Natural killer cell (primary cell): ENCODE measurements around the gene CDK11B. TPM values are rescaled to one million over a fixed set of nuclear protein-coding genes. Genes with fewer than 3 reads are reported as not detected.
"Not testable (repeated sequence)": the region's sequence is repeated elsewhere in the genome, so short reads cannot be mapped to it uniquely, and the experiment has no call there.

Experiments
- ATAC-seq, 3 donors: fragments of 150-1000 bp in 2 of 3; fragments of 200-7000 bp in 1 of 3; cut with Tn5 transposase; 1 replicate in 1 of 3; 2 replicates in 2 of 3; pipeline ENCODE4 v1.10.0; 2021; ENCODE audit warnings: mild to moderate bottlenecking in 2 of 3, moderate library complexity in 2 of 3
- DNase-seq, 2 donors: peaks; one replicate each; pipeline versions ENCODE4 v3.0.0 to v3.0.0-alpha.2; 2013 to 2021; ENCODE audit warnings: mixed read lengths in 1 of 2
- H3K27ac ChIP-seq: one replicate; pipeline ENCODE4 v1.5.1; 2013; ENCODE audit warnings: mild to moderate bottlenecking, low read length
- H3K27me3 ChIP-seq: one replicate; pipeline ENCODE4 v1.6.1; 2013; ENCODE audit warnings: low read length; ENCODE audit not compliant: control insufficient read depth, insufficient read depth
- H3K36me3 ChIP-seq: one replicate; pipeline ENCODE4 v1.6.1; 2013; ENCODE audit warnings: low read length; ENCODE audit not compliant: control insufficient read depth, insufficient read depth
- H3K4me1 ChIP-seq: one replicate; pipeline ENCODE4 v1.6.1; 2013; ENCODE audit warnings: low read length; ENCODE audit not compliant: control insufficient read depth, insufficient read depth
- H3K4me3 ChIP-seq: one replicate; pipeline ENCODE4 v1.5.1; 2013; ENCODE audit warnings: low read length
- H3K9me3 ChIP-seq: one replicate; pipeline ENCODE4 v1.6.1; 2013; ENCODE audit warnings: low read length; ENCODE audit not compliant: control insufficient read depth, insufficient read depth
- H3K27ac Mint-ChIP-seq, 2 donors: one replicate each; pipeline ENCODE4 v1.8.0; 2022; ENCODE audit warnings: mild to moderate bottlenecking in 2 of 2, mixed read lengths in 2 of 2, moderate library complexity in 1 of 2
- H3K27me3 Mint-ChIP-seq, 2 donors: one replicate each; pipeline ENCODE4 v1.8.0; 2022; ENCODE audit warnings: low read depth in 2 of 2, mixed read lengths in 2 of 2
- H3K36me3 Mint-ChIP-seq: one replicate; pipeline ENCODE4 v1.8.0; 2022; ENCODE audit warnings: mixed read lengths
- H3K4me1 Mint-ChIP-seq, 2 donors: one replicate each; pipeline ENCODE4 v1.8.0; 2022; ENCODE audit warnings: mixed read lengths in 2 of 2
- H3K4me3 Mint-ChIP-seq: one replicate; pipeline ENCODE4 v1.8.0; 2022; ENCODE audit warnings: mild to moderate bottlenecking, moderate library complexity, mixed read lengths
- H3K9me3 Mint-ChIP-seq, 2 donors: one replicate each; pipeline ENCODE4 v1.8.0; 2022; ENCODE audit warnings: mixed read lengths in 2 of 2
- WGBS: methylation state at CpG from one replicate; pipeline ENCODE4 v1.1.7; 2013; ENCODE audit warnings: missing lambda C conversion rate; ENCODE audit not compliant: insufficient coverage; 5-methylcytosine and 5-hydroxymethylcytosine counted together
- intact Hi-C: fragments of 100-400 bp; cut with micrococcal nuclease; formaldehyde crosslinking; loops from one replicate; pipeline ENCODE4 v1.14.2; 2022
- total RNA-seq, 4 donors: library from RNA; stranded (reverse); fragments of 120-200 nt in 1 of 4; gene quantifications; one replicate each; pipeline versions ENCODE4 v1.2.3 to v1.2.4, GENCODE V29; 2013 to 2022
- TF ChIP-seq, protein P1 (sequence below): fragments of 200-600 bp; IDR thresholded peaks from one replicate; pipeline ENCODE4 v1.8.0; 2022; ENCODE audit warnings: antibody characterized with exemption

CDK11B gene
- total RNA-seq, 3 donors from 2014 or later (not counting 1 experiment from before 2014, with no cell fraction given): 49.6 to 65.9 (median 50.2) TPM

DNA sequence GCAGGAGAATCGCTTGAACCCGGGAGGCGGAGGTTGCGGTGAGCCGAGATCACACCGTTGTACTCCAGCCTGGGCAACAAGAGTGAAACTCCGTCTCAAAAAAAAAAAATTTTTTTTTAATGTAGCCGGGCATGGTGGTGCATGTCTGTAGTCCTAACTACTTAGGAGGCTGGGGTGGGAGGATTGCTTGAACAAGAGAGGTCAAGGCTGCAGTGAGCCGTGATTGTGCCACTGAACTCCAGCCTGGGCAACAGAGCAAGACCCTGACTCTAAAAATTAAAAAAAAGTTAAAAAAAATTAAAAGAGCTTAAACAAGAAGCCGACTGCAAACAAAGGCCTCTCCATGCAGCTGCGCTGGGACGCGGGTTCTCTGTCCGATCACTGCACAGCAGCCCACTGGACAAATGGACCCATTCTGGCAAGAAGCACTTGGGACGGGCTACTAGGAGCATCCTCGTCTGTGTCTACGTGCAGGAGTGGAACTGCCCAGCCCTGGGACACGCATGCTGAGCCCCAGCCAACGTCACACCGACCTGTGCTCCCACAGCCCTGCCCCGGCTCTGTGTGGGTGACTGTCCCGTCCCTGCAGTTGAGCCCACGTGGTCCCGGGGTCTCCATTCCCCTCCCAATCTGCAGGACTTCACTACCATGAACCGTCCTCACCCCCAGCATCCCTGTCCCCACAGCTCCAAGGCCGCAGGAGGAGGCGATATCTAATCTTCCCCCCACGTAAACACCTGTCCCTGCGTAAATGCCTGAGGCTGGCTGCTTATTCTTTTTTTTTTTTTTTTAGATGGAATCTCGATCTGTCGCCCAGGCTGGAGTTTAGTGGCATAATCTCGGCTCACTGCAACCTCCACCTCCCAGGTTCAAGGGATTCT is 21.5 kb upstream of the CDK11B start:
- DNase-seq: no peak

DNA sequence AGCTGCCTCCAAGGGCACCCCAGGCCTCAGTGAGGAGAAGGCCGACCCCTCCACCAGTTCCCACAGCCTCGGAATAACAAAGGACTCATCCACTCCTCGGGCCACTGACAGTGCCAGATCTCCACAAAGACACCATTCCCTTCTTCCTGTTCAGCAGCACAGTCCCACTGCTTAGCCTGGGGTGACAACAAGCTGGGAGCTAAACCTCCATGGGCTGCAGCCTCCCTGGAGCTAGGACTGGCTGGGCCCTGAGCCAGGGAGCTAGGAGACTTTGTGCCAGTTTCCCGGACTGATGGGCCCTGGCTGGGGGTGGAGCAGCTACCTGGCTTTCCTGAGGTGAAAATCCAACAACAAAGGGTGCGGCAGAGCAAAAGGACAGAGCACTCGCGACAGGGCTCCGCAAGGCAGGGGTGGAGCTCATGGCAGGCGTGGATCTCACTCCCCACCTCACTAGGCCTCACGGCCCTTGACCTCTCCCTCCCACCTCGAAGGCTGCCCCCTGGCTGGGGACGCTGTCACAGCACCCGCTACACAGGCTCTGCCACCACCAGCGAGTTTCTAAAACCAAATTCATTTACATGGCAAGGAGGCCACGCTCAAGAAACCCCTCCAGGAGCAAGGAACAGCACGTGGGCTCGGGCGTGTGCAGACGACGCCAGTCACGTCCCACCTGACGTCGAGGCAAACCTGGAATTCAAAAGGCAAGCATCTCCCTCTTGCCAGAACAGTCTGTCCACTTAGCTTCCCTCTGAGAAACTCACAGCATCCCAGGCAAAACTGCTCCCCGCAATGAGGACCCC is 20.0 kb upstream of the CDK11B start:
- no peak overlapping the region for H3K4me3 ChIP-seq

More for the DNA sequence above, 21.5 kb upstream of the CDK11B start:
- no peak overlapping the region for H3K4me3 ChIP-seq
- TF ChIP-seq, protein P1, sequence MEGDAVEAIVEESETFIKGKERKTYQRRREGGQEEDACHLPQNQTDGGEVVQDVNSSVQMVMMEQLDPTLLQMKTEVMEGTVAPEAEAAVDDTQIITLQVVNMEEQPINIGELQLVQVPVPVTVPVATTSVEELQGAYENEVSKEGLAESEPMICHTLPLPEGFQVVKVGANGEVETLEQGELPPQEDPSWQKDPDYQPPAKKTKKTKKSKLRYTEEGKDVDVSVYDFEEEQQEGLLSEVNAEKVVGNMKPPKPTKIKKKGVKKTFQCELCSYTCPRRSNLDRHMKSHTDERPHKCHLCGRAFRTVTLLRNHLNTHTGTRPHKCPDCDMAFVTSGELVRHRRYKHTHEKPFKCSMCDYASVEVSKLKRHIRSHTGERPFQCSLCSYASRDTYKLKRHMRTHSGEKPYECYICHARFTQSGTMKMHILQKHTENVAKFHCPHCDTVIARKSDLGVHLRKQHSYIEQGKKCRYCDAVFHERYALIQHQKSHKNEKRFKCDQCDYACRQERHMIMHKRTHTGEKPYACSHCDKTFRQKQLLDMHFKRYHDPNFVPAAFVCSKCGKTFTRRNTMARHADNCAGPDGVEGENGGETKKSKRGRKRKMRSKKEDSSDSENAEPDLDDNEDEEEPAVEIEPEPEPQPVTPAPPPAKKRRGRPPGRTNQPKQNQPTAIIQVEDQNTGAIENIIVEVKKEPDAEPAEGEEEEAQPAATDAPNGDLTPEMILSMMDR: no peak
- peaks cover 26% of the 10 kb centered on the region for H3K4me1 ChIP-seq
- Mint-ChIP-seq H3K36me3 (no peaks in the 10 kb centered on the region), H3K4me1 (peaks cover 21 to 29% of the 10 kb centered on the region in 2 donors), H3K4me3 (no peak overlapping the region), H3K27me3 (no peaks in the 10 kb centered on the region), H3K9me3 (no peaks in the 10 kb centered on the region), H3K27ac (no peak overlapping the region)
- 92% methylated on average over 32 of the region's 32 CpGs for WGBS
- ATAC-seq: no peak
- peaks cover 5% of the 10 kb centered on the region for H3K36me3 ChIP-seq
- H3K27me3 ChIP-seq: no peaks in the 10 kb centered on the region
- intact Hi-C loops: no loop called here
- H3K9me3 ChIP-seq: no peaks in the 10 kb centered on the region
- H3K27ac ChIP-seq: no peak overlapping the region

DNA sequence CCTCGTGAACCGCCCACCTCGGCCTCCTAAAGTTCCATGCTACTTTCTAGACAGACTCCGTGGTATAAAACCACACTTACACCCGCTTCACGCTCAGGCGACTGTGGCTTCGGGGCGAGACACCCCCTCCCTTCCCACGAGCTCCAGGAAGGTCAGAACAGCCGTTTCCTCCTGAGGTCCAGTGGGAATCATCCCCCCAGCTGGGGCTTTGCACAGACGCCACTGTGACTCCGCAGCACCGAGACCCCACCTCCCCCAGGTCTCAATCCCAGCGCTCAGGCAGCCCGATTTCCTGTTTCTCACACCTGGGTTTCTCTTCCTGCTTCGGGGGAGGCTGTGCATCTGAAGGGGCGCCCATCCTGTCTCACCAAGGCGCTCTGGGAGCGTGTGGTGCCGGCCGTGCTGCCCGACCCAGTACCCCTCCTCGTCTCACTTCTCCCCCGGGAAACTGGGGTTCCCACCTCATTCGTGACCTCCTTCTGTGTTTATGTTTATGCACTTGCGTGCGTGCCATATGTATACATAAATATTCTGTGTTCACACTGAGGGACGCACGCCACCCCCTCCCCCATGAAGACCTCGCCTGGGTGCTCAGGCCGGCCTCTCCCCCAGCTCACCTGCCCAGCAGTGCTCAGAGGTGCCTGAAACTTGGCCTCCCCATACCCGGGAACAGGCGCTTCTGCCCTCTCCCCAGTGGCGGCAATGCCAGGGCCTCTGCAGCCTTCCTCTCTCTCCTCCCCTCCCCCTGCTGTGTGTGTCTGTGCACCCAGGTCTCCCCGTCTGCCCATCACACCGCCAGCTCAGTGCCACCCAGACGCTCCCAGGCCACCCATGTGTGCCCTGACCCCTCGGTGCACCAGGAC is 19.1 kb upstream of the CDK11B start:
- intact Hi-C loops: loop anchor here (10.0 kb wide), 2 partner anchors 63 to 103 kb away; partner anchors contain the start of genes MIB2 and SSU72
- H3K9me3 ChIP-seq: no peaks in the 10 kb centered on the region
- peak overlapping the region; percentile 94 to 95 for H3K27ac Mint-ChIP-seq
- peak overlapping the region; percentile 88 for H3K4me3 Mint-ChIP-seq
- H3K36me3 Mint-ChIP-seq: no peaks in the 10 kb centered on the region
- WGBS: 5% methylated on average over 39 of the region's 39 CpGs
- peak overlapping the region; percentile 23 for H3K4me3 ChIP-seq
- peaks cover 28% of the 10 kb centered on the region for H3K4me1 ChIP-seq
- TF ChIP-seq, protein P1: no peak
- H3K27me3 Mint-ChIP-seq: no peaks in the 10 kb centered on the region
- no peaks in the 10 kb centered on the region for H3K9me3 Mint-ChIP-seq
- peaks cover 2% of the 10 kb centered on the region for H3K36me3 ChIP-seq
- peak overlapping the region; percentile 73 for H3K27ac ChIP-seq
- DNase-seq: peak; percentile 37 to 78
- H3K4me1 Mint-ChIP-seq: peaks cover 21 to 22% of the 10 kb centered on the region in 2 donors
- peak; percentile 53 to 68 (median 59) for ATAC-seq
- H3K27me3 ChIP-seq: no peaks in the 10 kb centered on the region

More for the DNA sequence above, 20.0 kb upstream of the CDK11B start:
- intact Hi-C loops: loop anchor here (10.0 kb wide), 2 partner anchors 64 to 104 kb away; partner anchors contain the start of genes MIB2 and SSU72
- H3K36me3 ChIP-seq: peaks cover 5% of the 10 kb centered on the region
- peak overlapping the region; percentile 73 for H3K27ac ChIP-seq
- peaks cover 28% of the 10 kb centered on the region for H3K4me1 ChIP-seq
- H3K9me3 ChIP-seq: no peaks in the 10 kb centered on the region
- Mint-ChIP-seq H3K36me3 (no peaks in the 10 kb centered on the region), H3K27me3 (no peaks in the 10 kb centered on the region), H3K9me3 (no peaks in the 10 kb centered on the region), H3K27ac (peak overlapping the region; percentile 94 to 95), H3K4me3 (peak overlapping the region; percentile 88), H3K4me1 (peaks cover 21 to 28% of the 10 kb centered on the region in 2 donors)
- H3K27me3 ChIP-seq: no peaks in the 10 kb centered on the region
- peak; percentile 71 to 83 (median 75) for ATAC-seq
- DNase-seq: peak; percentile 48 to 62
- 82% methylated on average over 24 of the region's 24 CpGs for WGBS
- TF ChIP-seq, protein P1: peak; percentile 59

DNA sequence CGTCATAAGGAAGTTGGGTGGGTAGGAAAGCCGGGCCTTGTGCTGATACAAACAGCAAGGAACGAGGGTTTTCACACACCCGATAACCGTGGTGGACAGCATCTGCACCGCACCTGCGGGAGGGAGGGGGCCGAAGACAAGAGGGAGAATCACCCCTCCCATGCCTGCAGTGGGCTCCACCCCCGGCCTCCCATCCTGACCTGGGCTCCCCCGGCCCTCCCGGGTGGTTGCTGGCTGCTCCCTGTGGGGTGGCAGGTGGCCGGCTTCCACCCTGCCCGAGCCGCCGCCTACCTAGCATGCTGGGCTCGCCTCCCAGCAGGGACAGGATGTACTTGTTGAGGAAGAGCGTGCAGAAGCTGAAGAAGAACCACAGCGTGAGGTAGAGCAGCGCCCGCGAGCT is 17.3 kb upstream of the CDK11B start:
- H3K27me3 Mint-ChIP-seq, ATAC-seq, H3K36me3 Mint-ChIP-seq, H3K9me3 Mint-ChIP-seq, H3K4me3 Mint-ChIP-seq, H3K4me3 ChIP-seq, H3K9me3 ChIP-seq, H3K27ac Mint-ChIP-seq, H3K27ac ChIP-seq, H3K27me3 ChIP-seq: not testable (repeated sequence)
- H3K4me1 Mint-ChIP-seq: peaks cover 21 to 22% of the 10 kb centered on the region in 2 donors
- intact Hi-C loops: loop anchor here (10.0 kb wide), 2 partner anchors 61 to 101 kb away; partner anchors contain the start of genes MIB2 and SSU72
- WGBS: 75% methylated on average over 6 of the region's 21 CpGs
- Histone ChIP-seq H3K36me3 (peaks cover 15% of the 10 kb centered on the region), H3K4me1 (peaks cover 28% of the 10 kb centered on the region)
- DNase-seq: peak in 1 of 2 donors; percentile 20

DNA sequence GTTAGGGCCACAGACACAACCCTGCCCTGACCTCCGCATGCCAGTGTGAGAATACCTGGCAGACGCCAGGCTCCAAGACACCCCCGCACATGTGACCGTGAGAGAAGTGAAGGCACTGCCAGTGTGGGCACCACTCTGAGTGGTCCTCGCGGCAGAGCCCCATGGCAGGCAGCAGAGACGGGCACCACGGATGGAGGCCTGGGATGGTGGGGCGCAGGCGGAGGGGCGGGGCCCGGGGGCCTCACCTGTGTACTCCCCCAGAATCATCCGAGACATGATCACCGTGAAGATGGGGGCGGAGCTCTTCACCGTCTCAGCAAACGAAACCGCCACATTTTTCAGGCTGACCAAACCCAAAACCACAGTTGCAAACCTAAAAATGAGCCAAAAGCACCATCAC is 16.4 kb upstream of the CDK11B start:
- not testable (repeated sequence) for H3K4me3 Mint-ChIP-seq, DNase-seq, ATAC-seq, H3K9me3 ChIP-seq, H3K4me3 ChIP-seq, H3K27ac Mint-ChIP-seq, H3K36me3 Mint-ChIP-seq, H3K27ac ChIP-seq, H3K9me3 Mint-ChIP-seq, H3K27me3 Mint-ChIP-seq, H3K27me3 ChIP-seq
- H3K4me1 Mint-ChIP-seq: peaks cover 21 to 22% of the 10 kb centered on the region in 2 donors
- intact Hi-C loops: loop anchor here (10.0 kb wide), 2 partner anchors 60 to 100 kb away; partner anchors contain the start of genes MIB2 and SSU72
- H3K4me1 ChIP-seq: peaks cover 28% of the 10 kb centered on the region
- WGBS: 48% methylated on average over 3 of the region's 18 CpGs
- H3K36me3 ChIP-seq: peaks cover 20% of the 10 kb centered on the region
